Pulmonary artery endothelial cell (primary cell): ENCODE data around the gene UQCRHL. TPM values are rescaled to one million over a fixed set of nuclear protein-coding genes. Genes with fewer than 3 reads are reported as not detected.
A peak's percentile ranks its signal among the peaks of the same experiment; 100 is the strongest.
"Not testable (repeated sequence)": the region's sequence is repeated elsewhere in the genome, so short reads cannot be mapped to it uniquely, and the experiment has no call there.

ENCODE experiments used
- DNase-seq: peaks from one replicate; pipeline ENCODE4 v3.0.0-alpha.2; 2011; ENCODE audit warnings: low read depth, low spot score
- total RNA-seq: library from RNA; depleted of rRNA; stranded (reverse); fragments of >200 nt; gene quantifications from 2 replicates; pipeline ENCODE4 v1.2.3, GENCODE V29; 2014

Gene UQCRHL
- total RNA-seq, result 2.4 and 4.7 TPM in 2 replicates

DNA sequence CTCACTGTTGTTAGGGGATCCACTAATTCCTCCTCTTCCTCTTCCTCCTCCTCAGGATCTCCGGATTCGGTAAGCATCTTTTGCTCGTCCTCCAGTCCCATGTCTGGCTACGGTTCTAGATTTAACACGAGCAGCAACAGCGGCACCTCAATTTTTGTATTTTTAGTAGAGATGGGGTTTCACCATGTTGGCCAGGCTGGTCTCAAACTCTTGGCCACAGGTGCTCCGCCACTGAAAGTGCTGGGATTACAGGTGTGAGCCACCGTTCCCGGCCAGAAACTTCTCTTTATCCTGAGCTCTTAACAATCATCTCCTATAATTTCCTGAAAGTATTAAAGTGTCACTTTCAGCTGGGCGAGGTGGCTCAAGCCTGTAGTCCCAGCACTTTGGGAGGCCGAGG lies at the start of gene UQCRHL:
TSS of gene UQCRHL (minus strand) at position 101 of the 400 bp plus-strand sequence. CDS start at position 101, 0 bp downstream.
- DNase-seq, result not testable (repeated sequence)

DNA sequence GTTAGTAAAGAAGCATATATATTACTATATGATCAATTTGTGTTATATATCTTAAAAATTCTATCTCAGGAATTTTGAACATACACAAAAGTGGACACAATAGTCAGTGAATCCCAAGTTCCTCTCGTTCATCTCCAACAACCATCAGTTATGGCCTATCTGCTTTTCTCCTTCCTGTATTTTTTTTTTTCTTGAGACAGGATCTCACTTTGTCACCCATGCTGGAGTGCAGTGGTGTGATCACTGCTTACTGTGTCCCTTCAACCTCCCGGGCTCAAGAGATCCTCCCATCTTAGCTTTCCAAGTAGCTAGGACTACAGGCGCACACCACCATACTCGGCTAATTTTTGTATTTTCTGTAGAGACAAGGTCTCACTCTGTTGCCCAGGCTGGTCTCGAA lies 49.4 kb upstream of the UQCRHL start:
- DNase-seq, result no peak

GRCh38 chr1:15852828-15853302 lies 45.4 kb upstream of the UQCRHL start:
- DNase-seq, result no peak

DNA sequence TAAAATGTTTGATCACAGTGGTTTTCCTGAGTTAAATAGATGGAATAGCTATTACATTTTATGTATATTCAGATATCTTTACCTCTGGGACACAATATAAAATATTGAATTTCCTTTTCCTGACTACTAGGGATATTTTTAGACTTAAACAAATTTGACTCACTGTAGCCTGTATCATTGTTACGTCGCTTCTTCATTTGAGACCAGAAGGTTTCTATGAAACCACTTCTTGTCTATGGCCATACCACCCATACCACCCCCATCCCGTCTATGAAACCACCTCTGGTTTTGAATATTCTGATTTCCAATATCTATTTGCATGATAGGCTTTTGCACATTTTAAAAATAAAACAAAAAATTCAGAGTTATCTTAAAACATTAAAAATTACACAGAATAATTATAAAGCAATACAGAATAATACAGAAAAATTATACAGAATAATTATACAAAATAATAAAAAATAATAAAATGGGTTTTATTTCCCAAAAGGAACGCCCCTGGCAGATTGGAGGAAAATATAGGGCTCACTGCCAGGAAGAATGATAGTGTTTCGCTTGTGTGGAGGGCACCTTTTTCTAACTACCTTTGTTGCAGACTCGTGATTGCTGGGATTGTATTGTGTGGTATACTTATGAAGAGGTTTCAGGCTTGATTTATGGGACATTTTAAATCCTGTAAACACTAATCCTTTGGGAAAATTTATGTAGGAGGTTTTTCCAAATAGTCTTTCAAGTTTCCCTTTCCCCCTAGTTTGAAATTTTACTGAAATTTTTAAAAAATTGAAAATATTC lies 44.8 kb upstream of the UQCRHL start:
- no peak for DNase-seq

DNA sequence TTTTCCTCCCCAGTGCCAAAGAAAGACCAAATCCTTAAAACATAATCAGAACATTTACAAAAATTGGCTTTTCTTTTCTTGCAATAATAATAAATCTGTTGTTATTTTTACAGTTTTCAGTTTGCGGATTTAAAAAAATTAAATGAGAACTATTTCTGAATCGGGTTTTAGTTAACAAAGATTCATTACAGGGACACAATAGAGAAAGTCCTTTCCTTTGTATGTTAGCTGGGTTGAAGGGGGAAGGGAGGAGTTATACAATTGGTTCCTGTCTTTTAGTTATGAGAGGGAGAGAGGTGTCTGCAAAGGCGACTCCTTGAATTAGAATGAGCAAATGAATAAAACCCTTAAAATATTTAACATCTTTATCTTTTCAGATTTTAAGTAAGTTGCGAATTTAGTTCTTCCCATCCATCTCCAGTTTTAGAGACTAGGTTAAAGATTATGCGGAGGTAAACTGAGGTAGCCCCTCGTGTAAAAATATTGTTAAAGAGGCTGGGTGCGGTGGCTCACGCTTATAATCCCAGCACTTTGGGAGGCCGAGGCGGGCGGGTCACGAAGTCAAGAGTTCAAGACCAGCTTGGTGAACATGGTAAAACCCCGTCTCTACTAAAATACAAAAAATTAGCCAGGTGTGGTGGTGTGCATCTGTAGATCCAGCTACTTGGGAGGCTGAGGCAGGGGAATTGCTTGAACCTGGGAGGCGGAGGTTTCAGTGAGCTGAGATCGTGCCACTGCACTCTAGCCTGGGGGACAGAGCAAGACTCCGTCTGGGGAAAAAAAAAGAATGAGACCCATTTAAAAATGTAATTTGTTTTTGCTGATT lies 44.0 kb upstream of the UQCRHL start:
- no peak for DNase-seq

DNA sequence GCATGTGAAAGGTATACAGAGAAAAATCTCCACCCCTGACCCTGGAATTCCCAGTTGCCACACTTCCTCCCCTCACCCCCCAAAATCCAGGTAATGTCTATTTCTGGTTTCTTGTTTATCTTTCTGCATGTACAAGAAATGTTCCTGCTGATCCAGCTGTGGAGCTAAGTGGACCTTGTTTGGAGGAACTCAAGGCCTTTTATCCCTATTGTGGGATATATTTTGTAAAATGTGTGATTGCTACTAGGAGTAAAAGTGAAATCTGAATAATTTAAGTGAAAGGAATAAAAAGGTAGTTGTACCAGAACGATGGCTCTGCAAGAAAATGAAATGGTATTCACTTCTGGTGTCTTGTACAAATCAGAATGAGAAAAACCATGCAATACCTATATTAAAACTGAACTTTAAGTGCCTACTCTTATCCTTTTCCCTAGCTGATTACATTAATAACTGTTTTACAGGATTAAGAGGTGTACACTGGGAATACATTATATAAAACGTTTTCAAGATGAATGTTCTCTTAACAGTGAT lies 43.1 kb upstream of the UQCRHL start:
- DNase-seq, result no peak

- DNase-seq, result no peak
Measured at GRCh38 chr1:15849775-15850324, 42.4 kb upstream of the UQCRHL start.

DNA sequence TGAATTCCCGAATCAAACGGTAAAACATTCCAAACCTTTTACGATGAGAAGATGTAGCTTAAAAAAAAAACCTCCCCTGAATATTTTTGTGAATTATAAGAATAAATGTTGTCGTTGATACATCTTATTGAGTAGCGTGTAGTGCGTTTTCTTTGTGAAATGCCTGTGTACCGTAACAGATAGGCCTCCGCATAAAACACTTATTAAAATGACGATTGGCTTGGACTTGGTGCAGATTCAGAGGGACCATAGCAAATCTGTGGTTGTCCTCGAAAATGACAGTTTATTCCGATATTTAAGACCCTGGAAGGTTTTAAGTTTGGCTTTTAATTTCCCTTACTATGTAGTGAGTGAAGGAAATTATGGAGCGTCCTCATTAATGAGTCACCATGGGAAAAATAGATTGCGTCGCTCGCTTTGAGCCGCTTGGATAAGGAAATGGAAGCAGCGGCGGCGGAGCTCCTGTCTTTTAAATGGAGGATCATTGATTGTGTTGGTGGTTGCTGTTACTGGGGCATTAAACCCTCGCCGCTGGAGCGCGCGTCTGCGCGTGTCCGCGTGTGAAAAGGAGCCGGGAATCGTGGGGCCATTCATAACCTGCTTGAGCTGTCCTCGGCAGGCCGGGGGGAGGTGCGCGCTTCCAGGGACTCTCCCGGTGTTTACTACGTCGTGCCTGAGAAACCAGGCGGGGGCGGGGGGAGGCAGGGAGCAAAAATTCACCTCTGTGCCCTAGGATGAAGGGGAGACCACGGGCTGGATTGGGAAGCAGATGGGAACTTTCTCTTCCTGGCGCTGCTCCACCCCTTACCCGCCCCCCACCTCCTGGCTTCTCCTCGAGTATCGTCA lies 41.7 kb upstream of the UQCRHL start:
- peak; percentile 68 for DNase-seq

DNA sequence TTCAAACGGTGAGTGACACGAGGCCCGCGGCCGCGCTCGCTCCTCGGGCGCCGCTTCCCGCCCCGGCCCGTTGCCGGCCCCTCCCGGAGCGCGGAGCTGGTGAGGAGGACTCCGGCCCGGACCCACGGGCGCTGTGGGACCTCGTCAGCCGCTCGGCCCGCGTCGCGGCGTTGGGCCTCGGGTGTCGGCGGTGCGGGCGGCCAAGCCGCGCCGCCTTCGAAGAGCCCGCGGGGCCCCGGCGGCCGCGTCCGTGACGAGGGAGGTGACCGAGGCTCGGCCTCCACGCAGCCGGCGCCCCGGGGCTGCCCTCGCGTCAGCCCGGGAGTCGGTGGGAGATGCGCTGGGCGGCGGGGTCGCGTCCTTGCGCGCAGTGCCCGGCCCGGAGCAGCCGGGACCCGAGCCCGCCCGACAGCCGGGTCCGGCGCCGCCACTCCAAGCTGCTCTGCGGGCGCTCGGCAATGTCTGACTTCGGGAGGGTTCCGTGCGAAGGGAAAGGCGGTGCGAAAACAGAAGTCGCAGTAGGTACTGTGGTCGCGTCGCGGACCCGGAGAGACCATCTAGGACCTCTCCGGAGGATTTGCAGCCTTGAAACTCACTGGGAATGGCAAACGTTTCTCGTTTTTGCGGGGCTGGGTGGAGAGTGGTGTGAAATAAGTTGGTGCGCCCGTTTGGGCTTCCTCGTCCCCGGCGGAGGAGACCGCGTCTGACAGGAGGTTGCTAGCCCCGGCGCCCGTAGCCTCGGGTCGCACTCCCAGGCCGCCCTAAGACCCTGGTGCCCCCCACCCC lies 40.9 kb upstream of the UQCRHL start:
- DNase-seq, result no peak

DNA sequence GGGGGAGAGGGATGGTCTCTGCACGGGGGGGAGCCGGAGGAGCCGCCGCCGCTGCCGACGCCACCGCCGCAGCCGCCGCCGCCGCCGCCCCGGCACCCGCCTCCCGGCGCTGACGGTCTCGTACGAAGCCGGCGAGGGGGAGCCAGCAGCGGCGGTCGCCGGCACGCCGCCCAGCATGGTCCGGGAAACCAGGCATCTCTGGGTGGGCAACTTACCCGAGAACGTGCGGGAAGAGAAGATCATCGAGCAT lies 40.4 kb upstream of the UQCRHL start:
- no peak for DNase-seq

DNA sequence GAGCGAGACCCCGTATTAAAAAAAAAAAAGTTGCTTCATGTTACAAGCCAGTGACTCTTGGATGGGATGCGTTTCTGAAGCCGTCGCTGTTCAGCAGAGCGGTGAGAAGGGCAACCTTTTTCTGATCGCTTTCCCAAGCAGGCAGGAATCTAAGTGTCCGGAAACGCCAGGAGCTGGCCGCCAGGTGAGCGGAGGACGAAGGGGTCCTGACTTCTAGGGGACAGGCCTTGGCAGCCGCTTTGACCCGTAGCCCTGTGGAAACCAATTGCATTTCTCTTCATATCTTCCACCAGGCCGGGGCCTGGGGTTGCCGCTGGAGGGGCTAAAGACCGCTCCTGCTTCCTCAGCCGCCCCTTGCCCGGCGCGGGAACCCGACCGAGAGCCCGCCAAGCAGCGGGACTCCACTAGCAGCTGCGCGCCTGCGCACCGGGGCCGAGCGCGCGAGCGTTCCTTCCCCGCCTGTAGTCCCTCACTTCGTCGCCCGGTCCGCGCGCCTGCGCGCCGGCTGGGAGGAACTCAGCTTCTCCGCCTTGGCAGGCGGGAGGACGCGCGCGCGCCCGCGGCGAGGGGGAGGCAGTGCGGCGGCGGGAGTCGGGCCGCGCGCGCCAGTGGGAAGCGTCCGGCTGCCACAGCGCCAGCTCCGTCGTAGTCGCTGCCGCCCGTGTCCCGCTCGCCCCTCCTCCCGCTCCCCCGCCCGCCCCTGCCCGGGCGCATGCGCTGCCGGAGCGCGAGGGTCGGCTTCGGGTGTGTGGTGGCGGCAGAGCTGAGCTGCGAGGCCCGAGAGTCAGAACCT lies 39.8 kb upstream of the UQCRHL start, which contains the start of gene SPEN:
TSS of gene SPEN (plus strand) at position 608 of the 793 bp plus-strand sequence. CDS start 361 bp downstream, outside the sequence.
- peak; percentile 91 for DNase-seq

DNA sequence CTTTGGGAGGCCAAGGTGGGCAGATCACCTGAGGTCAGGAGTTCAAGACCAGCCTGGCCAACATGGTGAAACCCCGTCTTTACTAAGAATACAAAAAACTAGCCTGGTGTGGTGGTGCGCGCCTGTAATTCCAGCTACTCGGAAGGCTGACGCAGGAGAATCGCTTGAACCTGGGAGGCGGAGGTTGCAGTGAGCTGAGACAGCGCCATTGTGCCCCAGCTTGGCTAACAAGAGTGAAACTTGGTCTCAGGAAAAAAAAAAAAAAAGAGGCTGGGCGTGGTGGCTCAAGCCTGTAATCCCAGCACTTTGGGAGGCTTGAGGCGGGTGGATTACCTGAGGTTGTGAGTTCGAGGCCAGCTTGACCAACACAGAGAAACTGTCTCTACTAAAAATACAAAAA lies 38.6 kb upstream of the UQCRHL start:
- not testable (repeated sequence) for DNase-seq

- no peak for DNase-seq
Measured at GRCh38 chr1:15843826-15844572, 36.5 kb upstream of the UQCRHL start.

DNA sequence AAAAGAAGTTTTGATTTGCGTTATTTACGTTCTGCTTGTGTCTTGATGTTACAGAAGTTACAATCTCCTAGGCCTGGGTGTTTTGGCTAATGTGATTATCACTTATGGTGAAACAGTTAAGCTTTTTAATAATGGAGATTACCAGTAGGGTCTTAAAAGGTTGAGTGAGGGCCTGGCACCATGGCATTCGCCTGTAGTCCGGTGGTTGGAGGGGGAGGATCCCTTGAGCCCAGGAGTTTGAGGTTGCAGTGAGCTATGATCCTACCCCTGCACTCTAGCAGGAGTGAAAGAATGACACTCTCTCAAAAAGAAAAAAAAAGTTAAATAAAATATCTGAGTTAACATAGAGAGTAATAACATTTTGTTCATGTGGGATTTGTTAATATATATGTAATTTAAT lies 31.3 kb upstream of the UQCRHL start:
- no peak for DNase-seq

DNA sequence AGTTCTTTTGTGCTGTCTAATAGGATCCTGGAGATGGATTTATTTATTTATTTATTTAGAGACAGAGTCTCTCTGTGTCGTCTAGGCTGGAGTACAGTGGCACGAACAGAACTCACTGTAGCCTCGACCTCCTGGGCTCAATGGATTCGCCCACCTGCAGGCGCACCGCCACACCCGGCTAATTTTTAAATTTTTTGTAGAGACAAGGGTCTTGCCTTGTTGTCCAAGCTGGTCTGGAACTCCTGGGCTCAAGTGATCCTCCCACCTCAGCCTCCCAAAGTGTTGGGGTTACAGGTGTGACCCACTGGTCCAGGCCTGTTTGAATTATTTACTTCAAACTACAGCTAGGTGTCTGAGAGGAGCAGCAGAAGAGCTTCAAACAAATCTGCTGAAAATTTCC lies 30.5 kb upstream of the UQCRHL start:
- no peak for DNase-seq

DNA sequence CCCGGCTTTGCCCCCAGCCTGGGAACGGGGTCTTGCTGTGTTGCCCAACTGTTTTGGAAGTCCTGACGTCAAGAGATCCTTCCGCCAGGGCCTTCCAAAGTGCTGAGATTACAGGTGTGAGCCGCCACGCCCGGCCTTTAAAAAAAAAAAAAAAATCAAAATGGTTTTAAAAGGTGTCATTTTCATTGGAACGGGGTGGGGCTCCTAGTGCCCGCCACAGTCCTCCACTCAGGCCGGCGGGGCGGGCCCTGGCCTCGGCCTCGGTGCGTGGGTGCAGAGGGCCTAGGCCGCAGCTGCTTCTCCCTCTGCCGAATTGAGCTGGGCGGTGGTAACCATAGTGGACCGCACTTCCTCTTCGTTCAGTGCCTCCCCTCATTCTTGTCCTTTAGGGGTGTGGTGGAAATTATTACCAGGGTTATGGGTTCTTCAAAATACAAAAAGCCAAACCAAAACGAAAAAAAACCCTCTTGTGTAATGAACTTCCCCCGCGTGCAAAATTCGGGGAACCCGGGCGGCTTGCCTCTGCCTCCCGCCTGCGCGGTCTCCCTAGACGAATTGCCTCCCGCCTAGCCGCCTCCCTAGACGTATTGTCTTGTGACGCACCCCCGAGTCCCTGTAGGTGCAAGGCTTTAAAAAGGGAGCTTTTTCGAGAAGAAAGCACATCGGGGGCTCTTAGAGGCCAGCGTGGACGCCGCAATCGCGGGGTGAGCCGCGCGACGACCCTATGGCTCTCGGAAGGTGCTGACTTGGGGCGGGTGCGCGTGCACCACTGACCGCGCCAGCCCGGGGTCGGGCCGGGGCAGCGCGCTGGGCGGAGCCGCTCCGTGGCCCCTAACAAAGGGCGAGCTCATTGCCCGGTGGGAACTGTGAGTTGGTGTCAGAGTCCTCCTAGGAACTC lies 29.6 kb upstream of the UQCRHL start:
- DNase-seq, result no peak

GRCh38 chr1:15836511-15836771 lies 29.0 kb upstream of the UQCRHL start:
- DNase-seq, result not testable (repeated sequence)
